ENCODE results near the gene NME8. TPM values are rescaled to one million over a fixed set of nuclear protein-coding genes. Genes with fewer than 3 reads are reported as not detected.

Gene NME8
- total RNA-seq, 2 donors from 2014 or later, result not detected

GRCh38 chr7:37831244-37831643 is 17.2 kb upstream of the NME8 start:
- DNase-seq, result no peak
- H3K4me3 Mint-ChIP-seq, result no peak overlapping the region
- H3K9me3 ChIP-seq (ENCODE audit: control insufficient read depth, low read length, poor library complexity, severe bottlenecking), result no peaks in the 10 kb centered on the region
- no peaks in the 10 kb centered on the region for H3K36me3 Mint-ChIP-seq (ENCODE audit: low read depth)
- H3K27ac Mint-ChIP-seq, result no peak overlapping the region
- no peaks in the 10 kb centered on the region for H3K4me1 Mint-ChIP-seq
- peaks cover 38% of the 10 kb centered on the region for H3K27me3 Mint-ChIP-seq
- no peak for ATAC-seq

- Mint-ChIP-seq H3K4me3 (no peak overlapping the region), H3K27ac (no peak overlapping the region), H3K4me1 (no peaks in the 10 kb centered on the region), H3K36me3 (ENCODE audit: low read depth) (no peaks in the 10 kb centered on the region), H3K27me3 (peaks cover 31% of the 10 kb centered on the region)
- no peaks in the 10 kb centered on the region for H3K9me3 ChIP-seq (ENCODE audit: control insufficient read depth, low read length, poor library complexity, severe bottlenecking)
- ATAC-seq (peak; percentile 25), DNase-seq (no peak)
These were observed 16.2 kb upstream of the NME8 start for GRCh38 chr7:37832194-37832593.

- Mint-ChIP-seq H3K27ac (no peak overlapping the region), H3K27me3 (peaks cover 29% of the 10 kb centered on the region), H3K4me3 (peak overlapping the region; percentile 60), H3K4me1 (no peaks in the 10 kb centered on the region), H3K36me3 (ENCODE audit: low read depth) (no peaks in the 10 kb centered on the region)
- peak; percentile 57 for ATAC-seq
- H3K9me3 ChIP-seq (ENCODE audit: control insufficient read depth, low read length, poor library complexity, severe bottlenecking), result no peaks in the 10 kb centered on the region
- peak in 1 of 3 donors; percentile 10 for DNase-seq
These were observed 15.1 kb upstream of the NME8 start for GRCh38 chr7:37833107-37833817.

- H3K4me1 Mint-ChIP-seq, result no peaks in the 10 kb centered on the region
- H3K9me3 ChIP-seq (ENCODE audit: control insufficient read depth, low read length, poor library complexity, severe bottlenecking), result no peaks in the 10 kb centered on the region
- no peak for DNase-seq
- H3K36me3 Mint-ChIP-seq (ENCODE audit: low read depth), result no peaks in the 10 kb centered on the region
- no peak overlapping the region for H3K27ac Mint-ChIP-seq
- no peak overlapping the region for H3K4me3 Mint-ChIP-seq
- H3K27me3 Mint-ChIP-seq, result peaks cover 32% of the 10 kb centered on the region
- no peak for ATAC-seq
These were observed 14.6 kb upstream of the NME8 start for GRCh38 chr7:37833818-37834146.

- Mint-ChIP-seq H3K4me1 (no peaks in the 10 kb centered on the region), H3K27me3 (peaks cover 9% of the 10 kb centered on the region), H3K27ac (no peak overlapping the region), H3K4me3 (no peak overlapping the region), H3K36me3 (ENCODE audit: low read depth) (no peaks in the 10 kb centered on the region)
- no peaks in the 10 kb centered on the region for H3K9me3 ChIP-seq (ENCODE audit: control insufficient read depth, low read length, poor library complexity, severe bottlenecking)
- ATAC-seq (no peak), DNase-seq (no peak)
These were observed 5.1 kb downstream of the NME8 start for GRCh38 chr7:37853468-37853867.

- no peaks in the 10 kb centered on the region for H3K4me1 Mint-ChIP-seq
- H3K27ac Mint-ChIP-seq, result no peak overlapping the region
- peaks cover 12% of the 10 kb centered on the region for H3K27me3 Mint-ChIP-seq
- H3K36me3 Mint-ChIP-seq (ENCODE audit: low read depth), result no peaks in the 10 kb centered on the region
- ATAC-seq (no peak), DNase-seq (no peak)
- no peak overlapping the region for H3K4me3 Mint-ChIP-seq
- no peaks in the 10 kb centered on the region for H3K9me3 ChIP-seq (ENCODE audit: control insufficient read depth, low read length, poor library complexity, severe bottlenecking)
These were observed 33.7 kb downstream of the NME8 start for GRCh38 chr7:37882086-37882485.

- Mint-ChIP-seq H3K4me3 (no peak overlapping the region), H3K36me3 (ENCODE audit: low read depth) (peaks cover 2% of the 10 kb centered on the region), H3K4me1 (no peaks in the 10 kb centered on the region), H3K27me3 (peaks cover 7% of the 10 kb centered on the region), H3K27ac (no peak overlapping the region)
- ATAC-seq (no peak), DNase-seq (no peak)
- no peaks in the 10 kb centered on the region for H3K9me3 ChIP-seq (ENCODE audit: control insufficient read depth, low read length, poor library complexity, severe bottlenecking)
These were observed 45.0 kb downstream of the NME8 start for GRCh38 chr7:37893359-37893758.

GRCh38 chr7:37894671-37895070 is 46.3 kb downstream of the NME8 start:
- no peak overlapping the region for H3K4me3 Mint-ChIP-seq
- peaks cover 8% of the 10 kb centered on the region for H3K27me3 Mint-ChIP-seq
- ATAC-seq (no peak), DNase-seq (no peak)
- peaks cover 2% of the 10 kb centered on the region for H3K36me3 Mint-ChIP-seq (ENCODE audit: low read depth)
- no peaks in the 10 kb centered on the region for H3K9me3 ChIP-seq (ENCODE audit: control insufficient read depth, low read length, poor library complexity, severe bottlenecking)
- no peak overlapping the region for H3K27ac Mint-ChIP-seq
- no peaks in the 10 kb centered on the region for H3K4me1 Mint-ChIP-seq

GRCh38 chr7:37899712-37900247 is 51.4 kb downstream of the NME8 start:
- no peak for DNase-seq
- H3K9me3 ChIP-seq (ENCODE audit: control insufficient read depth, low read length, poor library complexity, severe bottlenecking), result no peaks in the 10 kb centered on the region
- no peak for ATAC-seq
- H3K27ac Mint-ChIP-seq, result no peak overlapping the region
- H3K4me3 Mint-ChIP-seq, result no peak overlapping the region
- H3K4me1 Mint-ChIP-seq, result peaks cover 4% of the 10 kb centered on the region
- peaks cover 39% of the 10 kb centered on the region for H3K27me3 Mint-ChIP-seq
- H3K36me3 Mint-ChIP-seq (ENCODE audit: low read depth), result peaks cover 2% of the 10 kb centered on the region

GRCh38 chr7:37901236-37901827 is 52.9 kb downstream of the NME8 start:
- DNase-seq, result no peak
- Mint-ChIP-seq H3K36me3 (ENCODE audit: low read depth) (peaks cover 2% of the 10 kb centered on the region), H3K27me3 (peaks cover 50% of the 10 kb centered on the region), H3K4me3 (no peak overlapping the region), H3K4me1 (peaks cover 4% of the 10 kb centered on the region), H3K27ac (no peak overlapping the region)
- ATAC-seq, result no peak
- H3K9me3 ChIP-seq (ENCODE audit: control insufficient read depth, low read length, poor library complexity, severe bottlenecking), result no peaks in the 10 kb centered on the region

- peaks cover 4% of the 10 kb centered on the region for H3K4me1 Mint-ChIP-seq
- no peak overlapping the region for H3K27ac Mint-ChIP-seq
- no peaks in the 10 kb centered on the region for H3K9me3 ChIP-seq (ENCODE audit: control insufficient read depth, low read length, poor library complexity, severe bottlenecking)
- peaks cover 2% of the 10 kb centered on the region for H3K36me3 Mint-ChIP-seq (ENCODE audit: low read depth)
- ATAC-seq (no peak), DNase-seq (no peak)
- H3K4me3 Mint-ChIP-seq, result no peak overlapping the region
- peaks cover 50% of the 10 kb centered on the region for H3K27me3 Mint-ChIP-seq
These were observed 53.6 kb downstream of the NME8 start for GRCh38 chr7:37901890-37902524.

- Mint-ChIP-seq H3K27ac (no peak overlapping the region), H3K36me3 (ENCODE audit: low read depth) (no peaks in the 10 kb centered on the region), H3K27me3 (peaks cover 48% of the 10 kb centered on the region), H3K4me3 (no peak overlapping the region), H3K4me1 (no peaks in the 10 kb centered on the region)
- no peaks in the 10 kb centered on the region for H3K9me3 ChIP-seq (ENCODE audit: control insufficient read depth, low read length, poor library complexity, severe bottlenecking)
- DNase-seq (no peak), ATAC-seq (no peak)
These were observed 59.9 kb downstream of the NME8 start for GRCh38 chr7:37908221-37908788.

GRCh38 chr7:37912756-37913155 is 64.4 kb downstream of the NME8 start:
- DNase-seq, result no peak
- Mint-ChIP-seq H3K4me1 (peaks cover 6% of the 10 kb centered on the region), H3K27ac (no peak overlapping the region), H3K4me3 (no peak overlapping the region), H3K27me3 (peaks cover 53% of the 10 kb centered on the region), H3K36me3 (ENCODE audit: low read depth) (no peaks in the 10 kb centered on the region)
- no peaks in the 10 kb centered on the region for H3K9me3 ChIP-seq (ENCODE audit: control insufficient read depth, low read length, poor library complexity, severe bottlenecking)
- ATAC-seq, result no peak
